D721Med (cell line): ENCODE results near the gene SEPHS1.

Experiments used
- DNase-seq: peaks from one replicate; pipeline ENCODE4 v3.0.0; 2011; ENCODE audit warnings: low spot score; ENCODE audit not compliant: insufficient read length
- FAIRE-seq: peaks from 2 replicates; lab custom pipeline; 2011; peaks lifted over from hg19 to GRCh38; lab: Jason Lieb, UNC
- TF ChIP-seq, protein P1 (sequence below): IDR thresholded peaks from 2 replicates; pipeline ENCODE4 v1.5.1; 2012; ENCODE audit warnings: mild to moderate bottlenecking, control low read depth; ENCODE audit not compliant: insufficient read depth; ENCODE audit errors: missing control alignments

Gene SEPHS1

DNA sequence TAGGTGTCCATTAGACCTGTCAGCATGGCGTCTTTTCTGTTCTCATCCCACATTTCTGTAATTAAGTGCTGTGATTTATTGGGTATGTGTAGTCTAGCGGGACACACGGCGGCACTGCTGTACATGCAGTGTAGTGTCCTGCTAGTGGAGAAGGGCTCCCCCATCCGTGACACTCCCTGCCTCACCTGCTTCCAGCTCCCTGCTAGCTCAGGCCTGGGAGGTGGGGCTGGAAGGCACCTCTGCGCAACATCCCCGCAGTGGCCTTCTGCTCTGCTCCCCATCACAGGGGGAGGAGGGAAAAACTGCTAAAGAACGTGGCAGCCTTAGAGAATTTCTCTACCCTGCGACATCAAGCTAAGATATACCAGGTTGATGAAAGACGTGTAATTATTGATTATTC is 19.5 kb downstream of the SEPHS1 start:
- no peak for FAIRE-seq
- TF ChIP-seq, protein P1, sequence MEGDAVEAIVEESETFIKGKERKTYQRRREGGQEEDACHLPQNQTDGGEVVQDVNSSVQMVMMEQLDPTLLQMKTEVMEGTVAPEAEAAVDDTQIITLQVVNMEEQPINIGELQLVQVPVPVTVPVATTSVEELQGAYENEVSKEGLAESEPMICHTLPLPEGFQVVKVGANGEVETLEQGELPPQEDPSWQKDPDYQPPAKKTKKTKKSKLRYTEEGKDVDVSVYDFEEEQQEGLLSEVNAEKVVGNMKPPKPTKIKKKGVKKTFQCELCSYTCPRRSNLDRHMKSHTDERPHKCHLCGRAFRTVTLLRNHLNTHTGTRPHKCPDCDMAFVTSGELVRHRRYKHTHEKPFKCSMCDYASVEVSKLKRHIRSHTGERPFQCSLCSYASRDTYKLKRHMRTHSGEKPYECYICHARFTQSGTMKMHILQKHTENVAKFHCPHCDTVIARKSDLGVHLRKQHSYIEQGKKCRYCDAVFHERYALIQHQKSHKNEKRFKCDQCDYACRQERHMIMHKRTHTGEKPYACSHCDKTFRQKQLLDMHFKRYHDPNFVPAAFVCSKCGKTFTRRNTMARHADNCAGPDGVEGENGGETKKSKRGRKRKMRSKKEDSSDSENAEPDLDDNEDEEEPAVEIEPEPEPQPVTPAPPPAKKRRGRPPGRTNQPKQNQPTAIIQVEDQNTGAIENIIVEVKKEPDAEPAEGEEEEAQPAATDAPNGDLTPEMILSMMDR = no peak
- no peak for DNase-seq

DNA sequence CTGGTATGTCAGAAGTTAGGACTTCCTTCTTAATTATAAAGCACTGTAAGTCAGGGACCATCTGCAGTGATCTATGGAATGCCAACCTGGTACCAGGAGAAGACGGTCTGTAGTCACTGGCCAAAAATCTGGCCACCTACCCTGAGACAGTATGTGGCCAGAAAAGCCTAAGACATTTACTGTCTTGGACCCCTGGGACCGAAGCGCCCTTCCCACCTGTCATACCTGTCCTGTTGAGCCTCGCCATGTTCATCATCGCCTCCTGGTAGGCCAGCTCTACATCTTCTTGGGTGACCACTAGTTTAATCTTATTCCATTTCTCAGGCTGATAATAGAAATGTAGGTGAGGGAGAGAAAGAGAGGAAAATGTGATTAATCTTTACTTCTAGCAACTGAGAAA is 20.0 kb downstream of the SEPHS1 start:
- TF ChIP-seq, protein P1 = no peak
- DNase-seq (no peak), FAIRE-seq (no peak)

DNA sequence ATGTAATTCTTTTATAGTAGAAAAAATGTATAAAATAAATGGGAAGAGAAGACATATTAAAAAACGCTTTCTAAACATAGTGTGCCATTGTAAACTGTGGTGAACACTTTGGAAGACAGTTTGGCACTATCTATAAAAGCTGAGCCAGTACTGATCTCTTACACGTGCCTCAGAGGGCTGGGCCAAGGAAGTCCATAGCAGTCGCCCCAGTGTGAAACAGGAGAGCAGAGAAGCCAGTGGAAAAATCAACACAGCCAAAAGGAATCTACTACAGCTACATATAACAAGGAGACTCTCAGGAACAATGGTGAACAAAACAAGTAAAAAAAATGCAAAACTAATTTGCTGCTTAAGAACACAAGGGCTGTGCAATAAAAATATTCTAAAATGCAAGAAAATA is 20.6 kb downstream of the SEPHS1 start:
- FAIRE-seq = no peak
- DNase-seq = no peak
- TF ChIP-seq, protein P1 = no peak

DNA sequence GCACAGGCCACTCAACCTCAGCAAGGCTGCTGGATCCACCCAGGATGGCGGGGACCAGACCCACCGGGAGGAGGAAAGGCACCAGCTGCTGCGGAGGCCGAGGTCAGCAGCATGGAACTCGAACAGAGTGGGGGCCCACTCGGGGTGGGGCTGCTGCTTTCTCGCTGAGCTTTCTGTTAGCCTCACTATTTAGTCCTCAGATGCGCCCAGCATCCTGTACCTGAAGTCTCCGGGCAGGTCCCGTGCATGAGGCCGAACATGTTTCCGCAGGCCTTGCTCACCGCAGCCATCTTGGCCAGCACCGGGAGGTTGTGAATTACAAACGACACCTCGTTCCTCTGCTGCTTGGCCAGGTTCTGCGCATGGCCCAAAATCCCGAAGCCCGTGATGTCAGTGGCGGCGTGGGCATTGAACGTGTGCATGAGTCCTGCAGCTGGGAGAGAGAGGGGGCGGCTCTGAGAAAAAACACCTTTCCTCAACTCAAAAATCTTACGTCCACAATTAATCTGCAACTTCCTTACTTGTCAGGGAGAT is 25.4 kb downstream of the SEPHS1 start:
- no peak for FAIRE-seq
- TF ChIP-seq, protein P1 = no peak
- DNase-seq = no peak

DNA sequence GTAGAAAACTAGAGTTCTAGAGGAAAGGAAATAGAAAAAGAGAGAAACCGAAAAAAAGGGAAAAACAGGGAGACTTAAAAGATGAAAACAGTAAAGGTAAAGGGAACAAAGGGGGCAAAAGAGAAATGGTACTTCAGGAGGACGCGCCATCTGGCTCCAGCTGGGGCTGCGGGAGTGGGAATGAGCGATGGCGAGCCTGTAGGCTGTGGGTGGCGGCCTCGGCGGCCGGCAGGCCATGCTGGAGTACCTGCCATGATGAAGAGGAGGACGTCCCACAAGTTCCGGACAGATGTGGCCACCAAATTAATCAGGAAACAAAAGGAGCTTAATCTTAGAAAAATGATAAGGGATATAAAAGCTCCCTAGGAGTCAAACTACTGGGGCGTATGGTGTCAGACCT is 26.5 kb downstream of the SEPHS1 start:
- DNase-seq (no peak), FAIRE-seq (no peak)
- TF ChIP-seq, protein P1 = no peak

DNA sequence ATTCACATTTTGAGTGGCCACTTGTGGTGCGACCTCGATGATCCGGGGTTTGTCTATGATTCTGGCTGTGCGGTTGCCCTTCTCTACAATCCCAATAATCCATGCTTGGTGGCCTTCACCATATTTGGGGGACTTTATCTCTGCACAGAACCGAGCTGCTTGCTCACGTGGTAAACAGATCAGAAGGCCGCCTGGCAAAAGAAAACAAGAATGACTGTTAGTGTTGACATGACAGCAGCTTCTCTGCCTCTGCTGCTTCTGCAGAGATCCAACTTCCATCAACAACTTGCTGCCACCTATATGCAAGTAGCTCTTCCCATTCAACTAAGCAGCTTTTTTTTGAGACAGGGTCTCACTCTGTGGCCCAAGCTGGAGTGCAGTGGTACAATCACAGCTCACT is 28.9 kb downstream of the SEPHS1 start:
- FAIRE-seq = no peak

DNA sequence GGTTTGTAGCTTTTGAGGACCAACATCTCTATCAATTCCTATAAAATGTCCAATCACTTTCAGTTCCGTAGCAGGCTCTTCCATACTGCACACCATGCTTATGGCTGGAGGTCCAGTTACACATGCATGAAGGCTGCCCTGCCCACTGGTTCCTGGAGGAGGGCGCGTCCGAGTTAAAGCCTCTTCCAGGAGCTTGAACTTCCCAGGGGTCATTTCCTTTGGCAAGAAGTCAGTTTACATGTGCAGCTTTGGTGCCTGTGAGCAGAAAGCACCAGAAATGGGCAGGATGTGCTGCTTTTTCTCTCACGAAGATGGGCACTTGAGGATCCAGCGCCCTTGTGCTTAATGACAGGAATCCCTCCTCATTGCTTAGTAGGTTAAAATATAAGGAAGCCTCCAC is 30.6 kb downstream of the SEPHS1 start:
- no peak for DNase-seq
- TF ChIP-seq, protein P1 = no peak
- FAIRE-seq = no peak

More for the DNA sequence above, 28.9 kb downstream of the SEPHS1 start:
- TF ChIP-seq, protein P1 = no peak
- DNase-seq = no peak
